Measurements from ENCODE around the gene NIPAL4. TPM values are rescaled to one million over a fixed set of nuclear protein-coding genes. Genes with fewer than 3 reads are reported as not detected.
A peak's percentile ranks its signal among the peaks of the same experiment; 100 is the strongest.

The NIPAL4 gene
- total RNA-seq, 2 experiments from 2014 or later: 3.5 to 3.7 TPM

GRCh38 chr5:157447201-157447637 lies 12.8 kb upstream of the NIPAL4 start:
- POLR2A ChIA-PET: no interaction called here
- intact Hi-C loops (cut with DNase I, micrococcal nuclease): no loop called here
- Mint-ChIP-seq H3K4me3 (no peak overlapping the region), H3K27ac (no peak overlapping the region), H3K9me3 (ENCODE audit: low read depth) (no peaks in the 10 kb centered on the region), H3K4me1 (no peaks in the 10 kb centered on the region), H3K27me3 (no peaks in the 10 kb centered on the region), H3K36me3 (ENCODE audit: low read depth) (no peaks in the 10 kb centered on the region)
- CTCF ChIA-PET: interaction anchor here (0.5 to 1.3 kb wide), 4 partner anchors 15 to 997 kb away, joined by 3 to 4 read pairs (median 3); no protein-coding TSS in a partner anchor
- DNase-seq (no peak), ATAC-seq (no peak)

- no peak overlapping the region for H3K27ac Mint-ChIP-seq
- ChIA-PET CTCF (interaction anchor here (0.6 to 1.2 kb wide), 5 partner anchors 16 to 262 kb away, joined by 3 to 4 read pairs (median 3); no protein-coding TSS in a partner anchor), POLR2A (no interaction called here)
- no peak for DNase-seq
- H3K9me3 Mint-ChIP-seq (ENCODE audit: low read depth): no peaks in the 10 kb centered on the region
- no peaks in the 10 kb centered on the region for H3K27me3 Mint-ChIP-seq
- no peaks in the 10 kb centered on the region for H3K4me1 Mint-ChIP-seq
- no peaks in the 10 kb centered on the region for H3K36me3 Mint-ChIP-seq (ENCODE audit: low read depth)
- intact Hi-C loops (cut with DNase I, micrococcal nuclease): no loop called here
- no peak overlapping the region for H3K4me3 Mint-ChIP-seq
- ATAC-seq: no peak
These were observed 10.8 kb upstream of the NIPAL4 start for GRCh38 chr5:157449011-157449723.

GRCh38 chr5:157450024-157450423 lies 10.0 kb upstream of the NIPAL4 start:
- no peaks in the 10 kb centered on the region for H3K27me3 Mint-ChIP-seq
- H3K4me3 Mint-ChIP-seq: no peak overlapping the region
- POLR2A ChIA-PET: no interaction called here
- intact Hi-C loops (cut with DNase I, micrococcal nuclease): no loop called here
- H3K27ac Mint-ChIP-seq: no peak overlapping the region
- DNase-seq (no peak), ATAC-seq (no peak)
- no peaks in the 10 kb centered on the region for H3K36me3 Mint-ChIP-seq (ENCODE audit: low read depth)
- no peaks in the 10 kb centered on the region for H3K9me3 Mint-ChIP-seq (ENCODE audit: low read depth)
- H3K4me1 Mint-ChIP-seq: no peaks in the 10 kb centered on the region
- CTCF ChIA-PET: interaction anchor here (0.6 to 1.1 kb wide), 5 partner anchors 17 to 615 kb away, joined by 3 read pairs; no protein-coding TSS in a partner anchor

GRCh38 chr5:157451806-157452205 lies 8.2 kb upstream of the NIPAL4 start:
- DNase-seq (no peak), ATAC-seq (no peak)
- intact Hi-C loops (cut with DNase I, micrococcal nuclease): no loop called here
- CTCF ChIA-PET: no interaction called here
- Mint-ChIP-seq H3K36me3 (ENCODE audit: low read depth) (no peaks in the 10 kb centered on the region), H3K27me3 (no peaks in the 10 kb centered on the region), H3K9me3 (ENCODE audit: low read depth) (no peaks in the 10 kb centered on the region), H3K4me1 (no peaks in the 10 kb centered on the region), H3K27ac (no peak overlapping the region), H3K4me3 (no peak overlapping the region)
- POLR2A ChIA-PET: no interaction called here

DNA sequence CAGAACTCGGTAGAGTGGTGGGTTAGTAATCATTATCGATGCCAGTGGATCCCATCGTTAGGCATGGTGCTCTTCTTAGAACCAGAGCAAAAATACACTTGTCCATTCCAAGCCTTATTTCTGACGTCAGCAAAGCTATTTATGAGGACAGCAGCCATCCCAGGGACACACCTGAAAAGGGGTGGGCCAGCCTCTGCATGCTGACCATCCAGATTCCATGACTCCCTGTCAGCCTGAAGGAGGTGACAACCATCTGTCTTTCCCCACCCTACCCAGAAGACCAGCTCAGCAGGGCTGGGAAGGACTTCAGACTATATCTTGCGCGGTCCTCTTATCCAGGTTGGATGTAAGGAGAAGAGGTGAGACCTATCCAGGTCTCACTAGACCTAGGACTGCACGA lies 5.7 kb upstream of the NIPAL4 start:
- Mint-ChIP-seq H3K36me3 (ENCODE audit: low read depth) (no peaks in the 10 kb centered on the region), H3K27me3 (peaks cover 4% of the 10 kb centered on the region), H3K4me1 (no peaks in the 10 kb centered on the region), H3K9me3 (ENCODE audit: low read depth) (no peaks in the 10 kb centered on the region), H3K4me3 (no peak overlapping the region), H3K27ac (no peak overlapping the region)
- DNase-seq (no peak), ATAC-seq (no peak)
- intact Hi-C loops (cut with DNase I, micrococcal nuclease): no loop called here
- ChIA-PET POLR2A (interaction anchor here (0.9 kb wide), 1 partner anchor 350 kb away, joined by 3 read pairs; no protein-coding TSS in a partner anchor), CTCF (no interaction called here)

- DNase-seq (no peak), ATAC-seq (no peak)
- Mint-ChIP-seq H3K4me3 (no peak overlapping the region), H3K27me3 (peaks cover 4% of the 10 kb centered on the region), H3K36me3 (ENCODE audit: low read depth) (no peaks in the 10 kb centered on the region), H3K9me3 (ENCODE audit: low read depth) (no peaks in the 10 kb centered on the region), H3K4me1 (peaks cover 2% of the 10 kb centered on the region), H3K27ac (no peak overlapping the region)
- POLR2A ChIA-PET: interaction anchor here (0.9 kb wide), 1 partner anchor 349 kb away, joined by 3 read pairs; no protein-coding TSS in a partner anchor
- intact Hi-C loops (cut with DNase I, micrococcal nuclease): no loop called here
- CTCF ChIA-PET: no interaction called here
These were observed 5.0 kb upstream of the NIPAL4 start for GRCh38 chr5:157455057-157455456.

DNA sequence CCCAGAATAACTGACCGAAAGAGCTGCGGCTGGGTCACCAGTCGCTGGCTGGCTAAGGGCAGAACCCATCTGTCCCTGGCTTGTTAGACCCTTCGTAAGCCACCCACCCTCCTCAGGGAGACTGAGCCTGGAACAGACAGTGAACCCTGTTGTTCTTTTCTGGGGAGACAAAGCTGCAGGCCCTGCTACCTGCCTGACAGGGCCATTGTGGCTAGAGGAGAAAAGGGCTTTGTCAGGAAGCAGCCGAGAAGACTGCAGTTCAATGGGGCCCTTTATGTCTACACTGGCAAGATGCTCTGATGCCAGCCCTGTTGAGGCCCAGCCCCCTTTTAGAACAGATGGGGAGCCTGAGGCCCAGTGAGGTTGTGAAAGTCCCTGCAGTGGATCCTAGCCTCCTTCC lies 3.7 kb upstream of the NIPAL4 start:
- ChIA-PET CTCF (interaction anchor here (0.6 to 0.8 kb wide), 2 partner anchors 8 to 24 kb away, joined by 3 to 5 read pairs; no protein-coding TSS in a partner anchor), POLR2A (no interaction called here)
- ATAC-seq (no peak), DNase-seq (no peak)
- no peaks in the 10 kb centered on the region for H3K9me3 Mint-ChIP-seq (ENCODE audit: low read depth)
- no peak overlapping the region for H3K27ac Mint-ChIP-seq
- intact Hi-C loops (cut with DNase I, micrococcal nuclease): no loop called here
- H3K4me3 Mint-ChIP-seq: no peak overlapping the region
- peaks cover 13% of the 10 kb centered on the region for H3K27me3 Mint-ChIP-seq
- no peaks in the 10 kb centered on the region for H3K36me3 Mint-ChIP-seq (ENCODE audit: low read depth)
- peaks cover 12% of the 10 kb centered on the region for H3K4me1 Mint-ChIP-seq

DNA sequence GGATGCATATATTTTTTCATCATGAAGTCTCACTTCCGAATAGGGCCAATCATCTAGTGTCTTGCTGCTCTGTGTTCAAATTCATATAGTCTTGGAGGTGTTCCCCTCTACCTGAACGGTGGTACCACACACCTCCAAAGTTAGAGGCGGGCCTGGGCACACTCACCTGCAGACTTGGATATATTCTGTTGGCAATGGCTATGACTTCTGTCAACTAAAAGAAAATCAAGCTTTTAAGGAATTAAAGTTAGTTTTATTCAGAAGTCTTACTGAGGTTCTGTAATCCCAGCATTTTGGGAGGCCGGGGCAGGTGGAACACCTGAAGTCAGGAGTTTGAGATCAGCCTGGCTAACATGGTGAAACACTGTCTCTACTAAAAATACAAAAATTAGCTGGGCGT lies 2.6 kb upstream of the NIPAL4 start:
- Mint-ChIP-seq H3K9me3 (ENCODE audit: low read depth) (no peaks in the 10 kb centered on the region), H3K27ac (no peak overlapping the region), H3K36me3 (ENCODE audit: low read depth) (no peaks in the 10 kb centered on the region), H3K4me3 (no peak overlapping the region), H3K27me3 (peaks cover 20% of the 10 kb centered on the region), H3K4me1 (peaks cover 12% of the 10 kb centered on the region)
- ChIA-PET POLR2A (no interaction called here), CTCF (interaction anchor here (0.8 to 1.1 kb wide), 4 partner anchors 14 to 286 kb away, joined by 3 to 5 read pairs (median 3); partner anchors contain the start of gene LSM11)
- DNase-seq (no peak), ATAC-seq (no peak)
- intact Hi-C loops (cut with DNase I, micrococcal nuclease): no loop called here

DNA sequence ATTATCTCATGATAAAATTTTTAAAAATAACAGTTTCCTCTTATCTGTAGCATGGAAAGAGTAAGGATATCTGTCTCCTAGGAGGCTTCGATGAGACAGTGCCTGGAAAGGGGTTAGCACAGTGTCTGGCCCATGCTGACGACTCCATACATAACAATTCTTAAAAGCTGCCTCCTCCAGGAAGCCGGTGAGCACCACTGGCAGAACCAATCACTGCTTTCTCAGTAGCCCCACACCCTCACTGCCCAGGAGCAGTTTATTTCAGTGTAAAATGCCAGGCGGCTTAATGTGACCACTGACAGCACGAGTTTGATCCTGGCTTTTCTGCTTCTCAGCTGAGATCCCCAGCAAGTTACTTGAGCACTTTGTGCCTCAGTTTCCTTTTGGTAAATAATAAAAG lies 1.2 kb upstream of the NIPAL4 start:
- peaks cover 22% of the 10 kb centered on the region for H3K27me3 Mint-ChIP-seq
- H3K36me3 Mint-ChIP-seq (ENCODE audit: low read depth): no peaks in the 10 kb centered on the region
- H3K27ac Mint-ChIP-seq: no peak overlapping the region
- H3K9me3 Mint-ChIP-seq (ENCODE audit: low read depth): no peaks in the 10 kb centered on the region
- ChIA-PET POLR2A (no interaction called here), CTCF (interaction anchor here (0.5 to 2.8 kb wide), 5 partner anchors 9 to 240 kb away, joined by 3 to 15 read pairs (median 5); no protein-coding TSS in a partner anchor)
- H3K4me3 Mint-ChIP-seq: no peak overlapping the region
- ATAC-seq: no peak
- intact Hi-C loops (cut with DNase I, micrococcal nuclease): no loop called here
- no peak for DNase-seq
- peaks cover 16% of the 10 kb centered on the region for H3K4me1 Mint-ChIP-seq

- CTCF ChIA-PET: interaction anchor here (0.7 to 2.8 kb wide), 6 partner anchors 11 to 136 kb away, joined by 3 to 15 read pairs (median 6); no protein-coding TSS in a partner anchor
These were observed 1.1 kb downstream of the NIPAL4 start for GRCh38 chr5:157460921-157461792.

GRCh38 chr5:157463081-157463480 lies 3.1 kb downstream of the NIPAL4 start:
- no peak overlapping the region for H3K27ac Mint-ChIP-seq
- H3K4me3 Mint-ChIP-seq: no peak overlapping the region
- H3K9me3 Mint-ChIP-seq (ENCODE audit: low read depth): no peaks in the 10 kb centered on the region
- peaks cover 38% of the 10 kb centered on the region for H3K4me1 Mint-ChIP-seq
- ATAC-seq (no peak), DNase-seq (no peak)
- no peaks in the 10 kb centered on the region for H3K36me3 Mint-ChIP-seq (ENCODE audit: low read depth)
- intact Hi-C loops (cut with DNase I, micrococcal nuclease): loop anchor here (5.0 to 10.0 kb wide), 3 partner anchors 71 to 394 kb away; partner anchors contain the start of gene CLINT1 (in 1 of the 2)
- ChIA-PET CTCF (interaction anchor here (0.7 to 1.7 kb wide), 3 partner anchors 9 to 282 kb away, joined by 3 to 8 read pairs (median 4); no protein-coding TSS in a partner anchor), POLR2A (no interaction called here)
- H3K27me3 Mint-ChIP-seq: peaks cover 22% of the 10 kb centered on the region

More at GRCh38 chr5:157460921-157461792, 1.1 kb downstream of the NIPAL4 start:
- intact Hi-C loops (cut with DNase I, micrococcal nuclease): loop anchor here (5.0 to 10.0 kb wide), 3 partner anchors 69 to 396 kb away; partner anchors contain the start of gene CLINT1 (in 1 of the 2)
- Mint-ChIP-seq H3K9me3 (ENCODE audit: low read depth) (no peaks in the 10 kb centered on the region), H3K4me1 (peaks cover 38% of the 10 kb centered on the region), H3K4me3 (peak overlapping the region; percentile 63), H3K36me3 (ENCODE audit: low read depth) (no peaks in the 10 kb centered on the region), H3K27ac (peak overlapping the region; percentile 16), H3K27me3 (peaks cover 22% of the 10 kb centered on the region)
- DNase-seq (no peak), ATAC-seq (no peak)
- POLR2A ChIA-PET: no interaction called here
